Heart left ventricle (tissue), 13 donors: Measurements from ENCODE around the gene LSM4.

Experiments
- CTCF ChIP-seq, 12 donors: fragments of 200-600 bp; sonication (generic) in 4 of 12; IDR thresholded peaks; one replicate each; pipeline versions ENCODE4 v1.5.0 to v1.8.0; 2018 to 2022; ENCODE audit warnings: antibody characterized with exemption in 12 of 12, mild to moderate bottlenecking in 5 of 12
- POLR2A ChIP-seq, 2 donors: fragments of 450-650 bp; IDR thresholded peaks; one replicate each; pipeline ENCODE4 v1.6.1; 2017; ENCODE audit warnings: antibody characterized with exemption in 2 of 2, mild to moderate bottlenecking in 2 of 2, moderate library complexity in 2 of 2
- donor health status: ischemic (EF 13 %, LVEDD 7.1; RV severe dilation, severe dysfunction).
- donor health status: DM: no; HTN: yes; CAD: no.
- donor health status: DM: no; HTN: no; CAD: no.
- donor health status: ischemic (EF 25% LVEDD 6.9; RV normal size, moderate dysfunction).
- donor health status: ischemic (EF 25% LVEDD 5.7; RV mildly dilated, moderate dysfunction).
- donor health status: ischemic (EF 35%, LVEDD 5.7; RV mildly dilated, moderate dysfunction).
- donor health status: nonischemic (EF 11% LVEDD 7.7; RV severe dilation, severe dysfunction).
- donor health status: DM: yes; HTN: yes; CAD: no.
- donor health status: PGD.
- donor health status: ischemic (EF 29% LVEDD 5.4; RV normal size, mild dysfunction).
- donor health status: nonischemic (EF 23%, LVEDD 6.1; RV moderate dilation, normal function).

GRCh38 chr19:18310118-18310909, 12.6 kb downstream of the LSM4 start:
- no peak for TF ChIP-seq CTCF (IDR thresholded peaks at IDR 0.05)
- TF ChIP-seq POLR2A (IDR thresholded peaks at IDR 0.05) = no peak
